SK-N-SH (cell line): ENCODE results near the gene SMYD4.

Experiments
- RXRA ChIP-seq: IDR thresholded peaks from 2 replicates; pipeline ENCODE4 v1.4.0; 2012; ENCODE audit warnings: low read depth, mild to moderate bottlenecking, borderline replicate concordance
- TF ChIP-seq, protein P1 (sequence below): fragments of 200-600 bp; sonication (generic); IDR thresholded peaks from 2 replicates; pipeline ENCODE4 v1.6.1; 2017; ENCODE audit warnings: antibody characterized with exemption, mild to moderate bottlenecking, moderate library complexity

DNA sequence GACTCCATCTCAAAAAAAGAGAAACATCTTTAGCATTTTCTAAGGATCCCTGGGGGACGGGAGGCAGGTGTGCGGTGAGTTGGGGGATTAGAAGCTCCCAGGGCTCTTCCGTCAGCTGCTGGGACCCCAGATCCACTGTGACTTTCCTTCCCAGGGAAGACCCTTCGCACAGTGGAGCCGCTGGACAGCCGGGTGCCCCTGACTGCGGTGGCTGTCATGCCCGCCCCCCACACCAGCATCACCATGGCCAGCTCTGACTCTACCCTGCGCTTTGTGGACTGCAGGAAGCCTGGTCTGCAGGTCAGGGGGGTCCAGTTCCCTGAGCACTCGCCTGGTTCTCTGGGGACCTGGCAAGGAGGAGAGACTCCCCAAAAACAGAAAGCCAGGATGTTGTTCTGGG, 94.3 kb downstream of the SMYD4 start:
- TF ChIP-seq, protein P1, sequence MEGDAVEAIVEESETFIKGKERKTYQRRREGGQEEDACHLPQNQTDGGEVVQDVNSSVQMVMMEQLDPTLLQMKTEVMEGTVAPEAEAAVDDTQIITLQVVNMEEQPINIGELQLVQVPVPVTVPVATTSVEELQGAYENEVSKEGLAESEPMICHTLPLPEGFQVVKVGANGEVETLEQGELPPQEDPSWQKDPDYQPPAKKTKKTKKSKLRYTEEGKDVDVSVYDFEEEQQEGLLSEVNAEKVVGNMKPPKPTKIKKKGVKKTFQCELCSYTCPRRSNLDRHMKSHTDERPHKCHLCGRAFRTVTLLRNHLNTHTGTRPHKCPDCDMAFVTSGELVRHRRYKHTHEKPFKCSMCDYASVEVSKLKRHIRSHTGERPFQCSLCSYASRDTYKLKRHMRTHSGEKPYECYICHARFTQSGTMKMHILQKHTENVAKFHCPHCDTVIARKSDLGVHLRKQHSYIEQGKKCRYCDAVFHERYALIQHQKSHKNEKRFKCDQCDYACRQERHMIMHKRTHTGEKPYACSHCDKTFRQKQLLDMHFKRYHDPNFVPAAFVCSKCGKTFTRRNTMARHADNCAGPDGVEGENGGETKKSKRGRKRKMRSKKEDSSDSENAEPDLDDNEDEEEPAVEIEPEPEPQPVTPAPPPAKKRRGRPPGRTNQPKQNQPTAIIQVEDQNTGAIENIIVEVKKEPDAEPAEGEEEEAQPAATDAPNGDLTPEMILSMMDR, result no peak
- no peak for TF ChIP-seq RXRA
